Activated CD8-positive, alpha-beta memory T cell treated with anti-CD3 and anti-CD28 coated beads, Interleukin-2, amount 50 U/mL, for 24 hours (primary cell): Measurements from ENCODE around the gene FBF1.
"Not testable (repeated sequence)": the region's sequence is repeated elsewhere in the genome, so short reads cannot be mapped to it uniquely, and the experiment has no call there.

Experiments used
- DNase-seq: peaks from one replicate; pipeline ENCODE4 v3.0.0-alpha.2; 2020; ENCODE audit errors: extremely low read depth

FBF1 gene

GRCh38 chr17:75895370-75896155 is 45.3 kb downstream of the FBF1 start:
- DNase-seq: no peak

DNA sequence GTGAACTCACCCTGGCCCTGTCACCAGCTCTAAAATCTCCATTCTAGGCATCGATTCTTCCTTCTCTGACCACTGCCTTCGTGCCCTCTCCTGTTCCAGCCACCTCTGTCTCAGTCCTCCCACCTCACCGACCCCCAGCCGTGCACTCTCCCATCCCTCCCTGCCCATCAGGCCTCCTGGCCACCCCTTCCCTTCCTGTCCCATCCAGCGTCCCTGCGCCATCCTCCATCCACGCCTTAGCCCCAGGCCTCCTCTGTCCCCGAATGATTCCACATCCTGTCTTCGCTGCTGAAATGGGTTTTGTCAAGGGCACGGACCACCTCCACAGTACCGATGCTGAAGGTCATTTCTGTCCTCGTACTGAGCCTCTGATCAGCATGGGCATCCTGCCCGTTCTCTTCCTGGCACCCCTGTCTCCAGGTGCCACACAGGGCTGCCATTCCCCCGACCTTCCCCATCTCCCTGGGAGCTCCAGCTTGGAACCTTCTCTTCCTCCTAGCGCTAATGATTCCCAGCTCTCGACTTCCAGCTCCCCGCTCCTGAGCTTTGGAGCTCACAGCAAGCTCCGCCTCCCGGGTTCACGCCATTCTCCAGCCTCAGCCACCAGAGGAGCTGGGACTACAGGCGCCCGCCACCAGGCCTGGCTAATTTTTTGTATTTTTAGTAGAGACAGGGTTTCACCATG is 46.7 kb downstream of the FBF1 start:
- no peak for DNase-seq

DNA sequence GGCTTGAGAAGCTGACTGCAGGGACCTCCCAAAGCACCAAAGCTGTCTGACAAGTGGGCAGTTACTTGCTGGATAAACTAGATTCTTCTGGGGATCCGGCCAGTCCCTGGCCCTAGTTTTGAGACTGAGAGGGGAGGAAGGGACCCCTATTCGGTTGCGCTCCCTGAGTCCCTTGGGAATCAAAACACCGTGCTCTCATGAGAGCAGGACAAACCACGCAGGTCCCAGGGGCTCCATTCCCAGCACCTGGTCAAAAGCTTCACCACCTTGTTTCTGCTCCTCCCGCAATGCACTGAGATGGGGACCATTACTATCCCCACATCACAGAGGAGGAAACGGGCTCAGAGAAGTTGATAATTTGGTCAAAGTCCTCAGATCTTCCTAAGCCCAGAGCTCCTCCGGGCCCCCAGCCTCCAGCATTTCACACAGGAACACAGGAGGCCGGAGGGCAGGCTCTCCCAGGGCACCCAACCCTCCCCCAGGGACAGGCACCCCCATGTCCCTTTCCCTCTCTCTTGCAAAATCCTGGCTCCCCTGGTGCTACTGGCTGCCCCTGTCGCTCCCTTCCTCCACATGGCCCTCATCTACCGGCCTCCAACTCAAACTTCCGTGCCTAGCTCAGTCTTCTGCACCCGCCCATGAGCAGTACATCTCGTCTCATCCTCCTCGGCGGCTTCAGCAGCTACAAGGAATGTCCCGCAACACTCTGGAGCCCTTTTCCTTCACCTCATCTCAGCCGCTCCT is 47.4 kb downstream of the FBF1 start:
- no peak for DNase-seq

GRCh38 chr17:75892556-75893224 is 48.2 kb downstream of the FBF1 start:
- no peak for DNase-seq

- DNase-seq: no peak
These were observed 49.0 kb downstream of the FBF1 start for GRCh38 chr17:75891605-75892555.

DNA sequence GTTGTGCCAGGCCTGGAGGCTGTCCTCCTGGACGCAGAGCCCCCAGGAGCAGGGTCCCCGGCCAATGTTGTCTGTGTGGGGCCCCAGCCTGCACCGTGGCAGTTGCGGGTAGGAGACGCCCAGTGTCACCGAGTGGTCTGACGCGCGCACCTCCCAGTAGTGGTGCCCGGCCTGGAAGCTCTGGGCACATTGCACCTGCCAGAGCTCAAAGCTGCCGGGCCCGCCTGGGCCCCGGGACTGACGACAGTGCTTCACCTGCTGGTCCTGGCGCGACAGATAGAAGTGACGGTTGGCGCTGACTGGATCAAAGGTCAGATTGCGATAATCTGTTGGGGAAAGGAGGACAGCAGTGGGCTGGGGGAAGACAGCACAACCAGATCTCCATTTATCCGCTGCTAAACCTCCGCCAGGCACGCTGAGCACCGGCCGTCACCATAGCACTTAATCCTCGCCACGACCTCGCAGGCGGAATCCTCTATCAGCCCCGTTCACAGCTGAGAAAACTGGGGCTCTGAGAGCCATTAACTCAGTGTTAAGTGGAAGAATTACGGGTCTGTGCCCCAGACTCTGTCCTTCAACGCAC is 49.7 kb downstream of the FBF1 start:
- DNase-seq: no peak

DNA sequence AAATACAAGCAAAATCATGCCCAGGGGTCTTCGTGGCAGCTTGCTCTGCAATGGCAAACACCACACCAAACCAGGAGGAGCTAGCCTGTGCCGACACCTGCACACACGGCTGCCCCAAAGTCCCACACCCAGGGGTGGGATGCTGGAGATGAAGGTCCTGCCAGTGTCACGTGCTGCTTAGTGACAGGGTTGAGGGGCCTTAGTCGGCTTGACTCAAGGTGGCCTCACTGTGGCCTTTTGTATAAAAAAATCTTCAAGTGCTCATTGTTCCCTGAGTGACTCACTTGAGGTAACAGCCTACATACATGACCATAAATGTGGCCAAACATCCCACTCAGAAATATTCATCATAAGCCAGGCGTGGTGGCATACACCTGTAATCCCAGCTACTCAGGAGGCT is 51.4 kb downstream of the FBF1 start:
- DNase-seq: no peak

DNA sequence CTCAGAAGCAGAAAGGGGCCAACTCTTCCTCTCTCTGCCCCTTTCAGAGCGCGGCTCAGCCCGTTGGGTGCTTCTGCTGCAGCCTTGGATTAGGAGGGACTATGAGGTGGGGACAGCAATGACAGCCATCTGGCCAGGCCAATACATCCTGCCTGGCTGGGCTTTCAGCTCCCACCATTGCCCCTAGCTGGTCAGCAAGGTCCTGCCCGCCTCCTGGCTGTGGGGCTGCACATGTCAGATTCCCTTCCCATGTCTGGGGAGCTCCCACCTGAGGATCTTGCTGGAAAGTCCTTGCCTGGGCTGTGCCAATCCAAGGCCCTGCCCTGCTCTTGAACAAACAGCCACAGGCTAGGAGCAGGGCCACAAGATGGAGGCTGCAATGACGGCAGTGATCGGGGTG is 52.4 kb downstream of the FBF1 start:
- DNase-seq: no peak

GRCh38 chr17:75885860-75886259 is 55.0 kb downstream of the FBF1 start:
- not testable (repeated sequence) for DNase-seq

- no peak for DNase-seq
These were observed 55.4 kb downstream of the FBF1 start for GRCh38 chr17:75885431-75885830.

GRCh38 chr17:75881678-75882454 is 59.0 kb downstream of the FBF1 start:
- no peak for DNase-seq

DNA sequence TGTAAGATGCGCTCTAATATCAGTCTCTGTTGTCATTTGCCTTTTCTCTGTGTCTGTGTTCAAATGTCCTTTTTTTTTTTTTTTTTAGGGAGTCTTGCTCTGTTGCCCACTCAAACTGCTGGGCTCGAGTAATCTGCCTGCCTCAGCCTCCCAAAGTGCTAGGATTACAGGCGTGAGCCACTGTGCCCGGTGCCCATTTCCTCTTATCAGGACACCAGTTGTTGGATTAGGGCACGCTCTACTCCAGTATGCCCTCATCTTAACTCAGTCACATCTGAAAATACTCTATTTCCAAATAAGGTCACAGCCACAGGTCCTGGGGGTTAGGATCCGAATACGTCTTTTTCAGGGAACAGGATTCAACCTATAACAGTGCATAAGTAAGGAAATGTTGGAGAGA is 60.6 kb downstream of the FBF1 start:
- no peak for DNase-seq

DNA sequence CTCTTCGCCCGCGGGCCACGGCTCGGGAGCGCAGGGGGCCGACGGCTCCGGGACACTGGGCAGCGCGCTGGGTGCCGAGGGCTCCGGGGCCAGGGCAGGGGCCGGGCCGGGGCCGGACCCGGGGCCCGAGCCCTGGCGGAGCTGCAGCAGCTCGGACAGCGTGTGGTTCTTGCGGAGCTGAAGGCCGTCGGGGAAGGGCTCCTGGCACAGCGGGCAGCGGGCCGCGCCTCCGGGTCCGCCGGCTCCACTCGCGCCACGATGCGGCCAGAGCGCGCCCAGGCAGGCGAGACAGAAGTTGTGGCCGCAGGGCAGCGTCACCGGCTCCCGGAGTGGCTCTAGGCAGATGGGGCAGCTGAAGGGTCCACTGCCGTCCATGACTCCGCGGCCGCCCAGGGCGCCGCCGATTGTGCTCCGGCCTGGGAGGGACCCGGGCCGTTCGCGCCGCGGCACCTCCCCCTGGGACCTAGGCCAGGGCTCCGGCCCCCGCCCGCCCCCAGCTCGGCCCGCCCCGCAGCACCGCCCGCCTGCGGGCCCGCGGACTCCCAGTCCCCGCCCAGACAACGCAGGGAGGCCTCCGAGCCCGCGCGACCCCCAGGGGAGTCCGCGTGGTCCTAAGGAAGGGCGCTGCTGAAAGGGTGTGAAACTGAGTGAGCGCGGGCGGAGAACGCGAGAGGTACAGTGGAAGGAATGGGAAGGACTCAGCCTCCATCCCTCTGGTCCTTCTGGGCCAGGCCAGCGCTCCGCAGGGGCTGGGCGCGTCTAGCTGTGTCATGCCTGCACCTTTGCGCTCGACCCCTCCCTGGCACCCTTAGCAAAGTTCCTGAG is 62.5 kb downstream of the FBF1 start, which contains the start of gene TRIM47:
Gene TRIM47 (minus strand): TSS at position 408 of the 825 bp plus-strand sequence. CDS start 33 bp downstream, at position 375.
- DNase-seq: no peak

DNA sequence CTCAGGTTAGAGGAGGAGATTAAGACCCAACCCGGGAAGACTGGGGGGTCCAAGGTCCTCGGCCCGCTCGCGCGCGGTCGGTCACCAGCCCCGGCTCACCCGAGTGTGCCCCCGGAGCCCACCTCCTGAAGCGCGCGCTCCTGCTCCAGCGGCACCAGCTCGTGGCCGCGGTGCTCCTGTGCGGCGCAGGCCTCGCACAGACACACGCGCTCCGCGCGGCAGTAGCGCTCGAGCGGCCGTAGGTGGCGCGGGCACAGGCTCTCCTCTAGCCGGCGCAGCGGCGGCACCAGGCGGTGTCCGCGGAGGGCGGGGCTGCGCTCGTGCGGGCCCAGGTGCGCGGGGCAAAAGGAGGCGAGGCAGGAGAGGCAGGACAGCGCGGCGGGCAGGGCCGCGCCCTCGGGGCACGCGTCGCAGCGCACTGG is 63.1 kb downstream of the FBF1 start:
- DNase-seq: no peak

DNA sequence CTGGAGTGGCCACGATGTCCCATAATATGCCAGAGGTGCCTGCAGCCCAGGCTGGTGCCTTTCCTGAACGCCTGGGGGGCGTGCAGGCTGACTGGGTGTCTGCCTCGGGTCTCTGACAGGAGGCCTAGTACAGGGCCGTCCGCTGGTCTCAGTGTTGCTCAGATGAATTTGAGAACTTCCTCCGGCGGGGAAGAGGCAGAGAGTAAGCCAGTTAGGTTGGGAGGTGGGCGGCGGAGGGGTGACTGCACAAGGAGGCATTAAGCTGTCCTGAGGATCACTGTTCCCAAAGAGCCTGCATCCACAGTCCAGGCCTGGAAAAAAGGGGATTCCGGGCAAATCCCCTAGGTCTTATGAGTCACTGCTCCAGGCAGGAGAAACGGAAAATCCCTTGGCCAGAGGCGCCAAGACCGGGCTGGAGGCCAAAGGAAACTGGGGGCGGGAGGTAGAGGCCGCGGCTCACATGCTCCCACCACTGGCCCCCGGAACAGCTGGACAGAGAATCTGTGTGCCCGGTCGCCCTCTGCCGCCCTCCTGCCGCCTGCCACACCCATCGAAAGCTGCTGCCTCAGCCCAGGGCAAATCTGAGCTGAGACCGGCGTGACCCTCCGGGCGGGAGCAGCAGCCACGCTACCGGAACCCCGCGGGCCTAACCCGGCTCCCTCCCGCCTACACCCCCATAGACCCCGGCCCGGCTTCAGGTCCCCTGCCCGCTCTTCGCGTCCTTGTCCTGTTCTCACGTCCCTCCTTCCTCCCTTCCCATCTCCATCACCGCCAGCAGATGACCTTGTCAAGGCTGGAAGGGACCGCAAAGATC is 63.7 kb downstream of the FBF1 start:
- no peak for DNase-seq

DNA sequence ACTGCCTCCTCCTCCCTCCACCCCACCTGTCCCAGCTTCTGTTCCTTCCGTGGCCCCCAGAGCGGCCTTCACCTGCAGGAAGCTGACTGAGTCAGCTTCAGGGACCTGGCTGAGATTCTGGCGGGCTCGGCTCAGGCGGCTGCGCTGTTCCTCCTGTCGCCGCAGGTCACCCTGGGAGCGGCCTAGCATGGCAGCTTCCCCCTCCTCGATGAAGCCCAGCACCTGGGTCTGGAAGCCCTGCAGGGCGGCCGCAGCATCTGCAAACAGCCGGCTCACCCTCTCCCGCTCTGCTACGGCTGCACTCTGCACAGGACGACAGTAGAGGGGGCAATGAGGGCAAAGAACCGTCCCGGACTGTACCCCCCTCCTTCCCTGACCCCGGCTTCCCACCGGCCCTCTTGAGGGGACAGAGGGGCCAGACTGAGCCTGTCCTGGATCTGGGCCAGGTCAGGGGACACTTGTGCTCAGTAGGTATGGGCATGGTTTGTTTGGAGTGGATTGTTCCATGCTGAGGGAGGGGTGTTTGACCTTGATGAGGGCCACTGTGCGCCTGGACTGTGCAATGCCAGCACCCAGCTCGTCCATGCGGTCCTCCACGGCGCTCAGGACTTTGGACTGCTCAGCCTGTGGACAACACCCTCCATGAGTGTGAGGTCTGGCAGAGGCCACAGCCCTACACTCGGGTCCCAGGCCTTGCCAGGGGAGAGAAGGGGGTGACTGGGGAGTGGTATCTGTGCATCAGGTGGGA is 64.5 kb downstream of the FBF1 start:
- peak; percentile 27 for DNase-seq

- DNase-seq: no peak
These were observed 65.0 kb downstream of the FBF1 start for GRCh38 chr17:75875940-75876189.
